DND-41 (cell line): ENCODE results near the gene C6orf62.

Experiments used
- ATAC-seq: fragments of 200-7000 bp; cut with Tn5 transposase; 3 replicates; pipeline ENCODE4 v1.9.1; 2021; ENCODE audit warnings: low read depth; ENCODE audit not compliant: insufficient read depth
- DNase-seq: peaks from one replicate; pipeline ENCODE4 v3.0.0-alpha.2; 2020
- H2AFZ ChIP-seq: 2 replicates; pipeline ENCODE4 v1.6.0; 2012; ENCODE audit warnings: low read depth, low read length
- H3K27ac ChIP-seq: 2 replicates; pipeline ENCODE4 v1.5.1; 2012; ENCODE audit warnings: low read length, inconsistent platforms
- H3K27me3 ChIP-seq: fragments of 200-600 bp; sonication (generic); 2 replicates; pipeline ENCODE4 v1.6.0; 2012; ENCODE audit warnings: low read length, mild to moderate bottlenecking, inconsistent platforms; ENCODE audit not compliant: insufficient read depth, poor library complexity
- H3K36me3 ChIP-seq: 2 replicates; pipeline ENCODE4 v1.5.1; 2012; ENCODE audit warnings: low read length, inconsistent platforms; ENCODE audit not compliant: insufficient read depth
- H3K4me1 ChIP-seq: 2 replicates; pipeline ENCODE4 v1.5.1; 2012; ENCODE audit warnings: mild to moderate bottlenecking, low read length; ENCODE audit not compliant: insufficient read depth
- H3K4me2 ChIP-seq: 2 replicates; pipeline ENCODE4 v1.6.0; 2012; ENCODE audit warnings: mild to moderate bottlenecking, moderate library complexity, low read length, inconsistent platforms; ENCODE audit not compliant: insufficient read depth
- H3K4me3 ChIP-seq, 2 experiments: fragments of 200-600 bp in 1 of 2; shearing (Covaris generic) in 1 of 2; 2 replicates each; pipeline ENCODE4 v1.5.1; 2012 to 2016; ENCODE audit warnings: inconsistent platforms in 2 of 2, low read length in 2 of 2, mild to moderate bottlenecking in 2 of 2, low read depth in 1 of 2, moderate library complexity in 1 of 2
- H3K79me2 ChIP-seq: 2 replicates; pipeline ENCODE4 v1.6.0; 2012; ENCODE audit warnings: low read length, inconsistent platforms; ENCODE audit not compliant: insufficient read depth
- H3K9ac ChIP-seq: 2 replicates; pipeline ENCODE4 v1.6.0; 2012; ENCODE audit warnings: low read depth, mild to moderate bottlenecking, inconsistent platforms, low read length, moderate library complexity
- H3K9me3 ChIP-seq: 2 replicates; pipeline ENCODE4 v1.5.1; 2012; ENCODE audit warnings: low read length, moderate library complexity, mild to moderate bottlenecking, inconsistent platforms; ENCODE audit not compliant: insufficient read depth, severe bottlenecking
- H4K20me1 ChIP-seq: 2 replicates; pipeline ENCODE4 v1.6.0; 2012; ENCODE audit warnings: low read length; ENCODE audit not compliant: insufficient read depth
- EZH2 ChIP-seq: IDR thresholded peaks from 3 replicates; pipeline ENCODE4 v1.6.1; 2012; ENCODE audit warnings: borderline replicate concordance, low read depth, mild to moderate bottlenecking, moderate library complexity, low read length, inconsistent platforms; ENCODE audit not compliant: severe bottlenecking
- TF ChIP-seq, protein P1 (sequence below): IDR thresholded peaks from 2 replicates; pipeline ENCODE4 v1.5.1; 2012; ENCODE audit warnings: borderline replicate concordance, low read length, moderate library complexity, mild to moderate bottlenecking; ENCODE audit not compliant: poor library complexity, severe bottlenecking; ENCODE audit errors: extremely low read depth

The C6orf62 gene

DNA sequence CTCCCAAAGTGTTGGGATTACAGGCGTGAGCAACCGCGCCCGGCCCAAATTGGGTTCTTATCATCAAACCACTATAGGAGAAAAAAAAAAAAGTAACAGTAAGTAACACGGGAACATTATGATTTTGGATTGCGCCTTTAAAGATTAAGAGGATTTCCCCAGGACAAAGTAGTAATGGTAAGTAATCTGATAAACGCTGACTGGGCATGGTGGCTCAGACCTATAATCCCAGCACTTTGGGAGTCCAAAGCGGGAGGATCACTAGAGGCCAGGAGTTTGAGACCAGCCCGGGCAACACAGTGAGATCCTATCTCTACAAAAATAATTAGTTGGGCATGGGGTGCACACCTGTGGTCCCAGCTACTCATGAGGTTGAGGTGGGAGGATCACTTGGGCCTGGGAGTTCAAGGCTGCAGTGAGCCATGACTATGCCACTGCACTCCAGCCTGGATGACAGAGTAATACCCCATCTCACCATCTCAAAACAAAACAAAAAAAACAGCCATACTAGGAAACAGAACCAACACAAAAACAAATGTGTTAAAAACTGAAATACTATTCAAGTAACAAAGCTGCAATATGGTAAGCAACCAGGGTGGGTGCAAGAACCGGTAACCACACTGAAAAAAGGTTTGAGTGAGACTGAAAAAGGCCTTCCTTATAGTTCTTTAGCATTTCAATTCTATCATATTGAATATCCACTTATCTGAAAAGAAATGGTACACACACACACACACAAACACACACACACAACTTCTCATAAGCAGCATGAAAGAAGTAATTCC, 8.2 kb downstream of the C6orf62 start:
- TF ChIP-seq, protein P1, sequence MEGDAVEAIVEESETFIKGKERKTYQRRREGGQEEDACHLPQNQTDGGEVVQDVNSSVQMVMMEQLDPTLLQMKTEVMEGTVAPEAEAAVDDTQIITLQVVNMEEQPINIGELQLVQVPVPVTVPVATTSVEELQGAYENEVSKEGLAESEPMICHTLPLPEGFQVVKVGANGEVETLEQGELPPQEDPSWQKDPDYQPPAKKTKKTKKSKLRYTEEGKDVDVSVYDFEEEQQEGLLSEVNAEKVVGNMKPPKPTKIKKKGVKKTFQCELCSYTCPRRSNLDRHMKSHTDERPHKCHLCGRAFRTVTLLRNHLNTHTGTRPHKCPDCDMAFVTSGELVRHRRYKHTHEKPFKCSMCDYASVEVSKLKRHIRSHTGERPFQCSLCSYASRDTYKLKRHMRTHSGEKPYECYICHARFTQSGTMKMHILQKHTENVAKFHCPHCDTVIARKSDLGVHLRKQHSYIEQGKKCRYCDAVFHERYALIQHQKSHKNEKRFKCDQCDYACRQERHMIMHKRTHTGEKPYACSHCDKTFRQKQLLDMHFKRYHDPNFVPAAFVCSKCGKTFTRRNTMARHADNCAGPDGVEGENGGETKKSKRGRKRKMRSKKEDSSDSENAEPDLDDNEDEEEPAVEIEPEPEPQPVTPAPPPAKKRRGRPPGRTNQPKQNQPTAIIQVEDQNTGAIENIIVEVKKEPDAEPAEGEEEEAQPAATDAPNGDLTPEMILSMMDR, result no peak
- no peak for TF ChIP-seq EZH2
- Histone ChIP-seq H3K4me2 (no peak overlapping the region), H4K20me1 (peaks cover 74% of the 10 kb centered on the region; the same call in 1 of the 2 replicates), H3K27me3 (no peaks in the 10 kb centered on the region), H3K27ac (no peak overlapping the region), H3K4me3 (no peak overlapping the region), H3K9ac (no peak overlapping the region), H3K79me2 (peaks cover 78% of the 10 kb centered on the region), H3K36me3 (peaks cover 98% of the 10 kb centered on the region), H2AFZ (no peak overlapping the region), H3K9me3 (no peaks in the 10 kb centered on the region), H3K4me1 (peaks cover 32% of the 10 kb centered on the region)
- DNase-seq (no peak), ATAC-seq (no peak)

DNA sequence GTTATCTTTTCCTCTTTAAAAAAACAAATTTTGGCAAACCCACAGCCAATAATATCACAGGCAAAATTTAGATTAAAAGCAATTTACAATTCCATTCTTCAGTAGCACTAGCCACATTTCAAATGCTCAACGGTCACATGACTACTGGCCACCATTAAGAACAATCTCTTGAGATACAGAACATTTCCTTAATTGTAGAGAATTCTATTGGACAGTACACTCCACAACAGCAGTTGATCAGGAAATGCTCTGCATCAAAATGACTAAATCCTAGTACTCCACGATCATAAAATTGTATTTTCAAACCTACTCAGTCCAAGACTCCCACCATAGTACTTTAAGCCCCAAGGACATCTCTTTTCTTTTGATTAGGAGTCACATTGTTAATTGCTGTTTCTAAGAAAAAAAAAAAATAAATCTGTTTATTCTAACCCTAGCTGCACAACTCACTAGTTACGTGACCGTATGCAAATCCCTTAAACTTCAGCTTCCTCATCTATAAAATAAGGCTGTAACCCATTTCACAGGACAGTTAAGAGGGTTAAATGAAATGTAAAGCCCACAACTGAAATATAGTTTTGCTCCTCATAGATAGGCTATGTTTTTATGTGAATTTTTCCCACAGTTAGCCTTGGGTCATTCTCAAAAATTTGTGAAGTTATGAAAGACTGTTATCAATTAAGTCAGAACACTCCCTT, 9.8 kb downstream of the C6orf62 start:
- Histone ChIP-seq H4K20me1 (peaks cover 61% of the 10 kb centered on the region; the same call in 1 of the 2 replicates), H3K36me3 (peaks cover 98% of the 10 kb centered on the region), H3K9ac (no peak overlapping the region), H3K79me2 (peaks cover 63% of the 10 kb centered on the region), H3K9me3 (no peaks in the 10 kb centered on the region), H3K27ac (no peak overlapping the region), H3K4me2 (no peak overlapping the region), H2AFZ (no peak overlapping the region), H3K4me1 (peaks cover 18% of the 10 kb centered on the region; the same call in 1 of the 2 replicates), H3K27me3 (no peaks in the 10 kb centered on the region), H3K4me3 (no peak overlapping the region)
- no peak for DNase-seq
- no peak for ATAC-seq
- no peak for TF ChIP-seq EZH2
- TF ChIP-seq, protein P1, result no peak

DNA sequence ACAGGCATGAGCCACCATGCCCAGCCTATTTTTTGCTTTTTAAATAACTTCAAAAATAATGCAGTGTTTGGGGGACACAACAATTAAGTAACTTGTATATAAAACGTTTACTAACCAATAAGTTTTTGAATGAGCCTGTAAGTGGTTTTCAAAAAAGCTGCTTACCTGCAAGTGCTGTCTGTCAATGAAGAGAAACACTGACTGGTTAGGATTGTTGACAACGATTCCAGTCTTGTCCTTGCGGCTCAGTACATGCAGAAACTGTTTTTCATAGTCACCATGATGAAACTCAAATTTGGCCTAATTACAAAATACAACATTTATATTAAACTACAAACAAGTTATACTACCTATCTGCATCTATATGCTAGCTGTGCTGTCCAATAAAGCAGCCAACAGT, 10.3 kb downstream of the C6orf62 start:
- TF ChIP-seq, protein P1, result no peak
- TF ChIP-seq EZH2, result no peak
- Histone ChIP-seq H3K4me1 (peaks cover 13% of the 10 kb centered on the region; the same call in 1 of the 2 replicates), H3K4me2 (no peak overlapping the region), H3K9ac (no peak overlapping the region), H3K4me3 (no peak overlapping the region), H3K27ac (no peak overlapping the region), H3K79me2 (peaks cover 57% of the 10 kb centered on the region), H3K9me3 (no peaks in the 10 kb centered on the region), H2AFZ (no peak overlapping the region), H3K27me3 (no peaks in the 10 kb centered on the region), H3K36me3 (peaks cover 98% of the 10 kb centered on the region), H4K20me1 (peaks cover 60% of the 10 kb centered on the region; the same call in 1 of the 2 replicates)
- no peak for DNase-seq
- ATAC-seq, result no peak
